Mesenchymal stem cell (in vitro differentiated cells and primary cell): ENCODE results near the gene HRH1.

ENCODE experiments used
- DNase-seq: peaks from one replicate; pipeline ENCODE4 v3.0.0-alpha.2; 2013
- H2AFZ ChIP-seq: one replicate; pipeline ENCODE4 v1.6.1; 2013; ENCODE audit warnings: low read depth, mild to moderate bottlenecking, control low read depth, inconsistent platforms, low read length, moderate library complexity
- H2AK5ac ChIP-seq: 2 replicates; pipeline ENCODE4 v1.6.1; 2013; ENCODE audit warnings: low read length, moderate library complexity, mild to moderate bottlenecking, inconsistent platforms; ENCODE audit not compliant: severe bottlenecking
- H2BK120ac ChIP-seq: one replicate; pipeline ENCODE4 v1.6.1; 2013; ENCODE audit warnings: low read depth, mild to moderate bottlenecking, inconsistent platforms, low read length, moderate library complexity
- H2BK12ac ChIP-seq, 2 experiments: one replicate each; pipeline ENCODE4 v1.6.1; 2013; ENCODE audit warnings: inconsistent platforms in 2 of 2, low read length in 2 of 2, mild to moderate bottlenecking in 2 of 2, moderate library complexity in 2 of 2, control low read depth in 1 of 2
- H2BK15ac ChIP-seq: one replicate; pipeline ENCODE4 v1.6.1; 2013; ENCODE audit warnings: mild to moderate bottlenecking, low read depth, inconsistent platforms; ENCODE audit not compliant: poor library complexity, severe bottlenecking
- H2BK5ac ChIP-seq: 2 replicates; pipeline ENCODE4 v1.6.1; 2013; ENCODE audit warnings: low read depth, mild to moderate bottlenecking, low read length, control low read depth, inconsistent platforms; ENCODE audit not compliant: poor library complexity, severe bottlenecking
- H3K14ac ChIP-seq, 2 experiments: one replicate each; pipeline ENCODE4 v1.6.1; 2013; ENCODE audit warnings: inconsistent platforms in 2 of 2, low read length in 2 of 2, control low read depth in 1 of 2, mild to moderate bottlenecking in 1 of 2, moderate library complexity in 1 of 2
- H3K18ac ChIP-seq, 2 experiments: one replicate each; pipeline ENCODE4 v1.6.1; 2013; ENCODE audit warnings: inconsistent platforms in 2 of 2, low read length in 2 of 2, control low read depth in 1 of 2, low read depth in 1 of 2, mild to moderate bottlenecking in 1 of 2
- H3K23ac ChIP-seq, 2 experiments: one replicate each; pipeline ENCODE4 v1.6.1; 2013; ENCODE audit warnings: inconsistent platforms in 2 of 2, low read length in 2 of 2, mild to moderate bottlenecking in 2 of 2, moderate library complexity in 2 of 2, control low read depth in 1 of 2
- H3K27ac ChIP-seq: 2 replicates; pipeline ENCODE4 v1.5.1; 2013; ENCODE audit warnings: mild to moderate bottlenecking, moderate library complexity, low read length, control low read depth, inconsistent platforms; ENCODE audit not compliant: poor library complexity, severe bottlenecking
- H3K27me3 ChIP-seq, 2 experiments: 2 replicates each; pipeline versions ENCODE4 v1.6.1 to v1.7.0; 2013; ENCODE audit warnings: low read length in 2 of 2, mild to moderate bottlenecking in 2 of 2, moderate library complexity in 2 of 2, control low read depth in 1 of 2, inconsistent platforms in 1 of 2; ENCODE audit not compliant: control insufficient read depth in 1 of 2, insufficient read depth in 1 of 2
- H3K36me3 ChIP-seq, 2 experiments: 2 replicates each; pipeline versions ENCODE4 v1.6.1 to v1.7.0; 2013; ENCODE audit warnings: low read length in 2 of 2, control low read depth in 1 of 2, inconsistent platforms in 1 of 2, low read depth in 1 of 2, mild to moderate bottlenecking in 1 of 2; ENCODE audit not compliant: insufficient read depth in 2 of 2, control insufficient read depth in 1 of 2
- H3K4ac ChIP-seq, 2 experiments: one replicate each; pipeline ENCODE4 v1.6.1; 2013; ENCODE audit warnings: inconsistent platforms in 2 of 2, low read length in 2 of 2, mild to moderate bottlenecking in 2 of 2, moderate library complexity in 2 of 2, control low read depth in 1 of 2, low read depth in 1 of 2
- H3K4me1 ChIP-seq: 2 replicates; pipeline ENCODE4 v1.6.1; 2013; ENCODE audit warnings: low read depth, low read length, control low read depth; ENCODE audit not compliant: control insufficient read depth, insufficient read depth
- H3K4me2 ChIP-seq: 2 replicates; pipeline ENCODE4 v1.6.1; 2013; ENCODE audit warnings: low read length, mild to moderate bottlenecking, inconsistent platforms; ENCODE audit not compliant: poor library complexity, severe bottlenecking
- H3K4me3 ChIP-seq, 2 experiments: 2 replicates each; pipeline versions ENCODE4 v1.5.1 to v1.7.0; 2013; ENCODE audit warnings: low read length in 2 of 2, mild to moderate bottlenecking in 2 of 2, control low read depth in 1 of 2, low read depth in 1 of 2; ENCODE audit not compliant: insufficient read depth in 1 of 2
- H3K79me1 ChIP-seq: replicated peaks from 2 replicates; pipeline ENCODE4 v1.6.1; 2013; ENCODE audit warnings: mild to moderate bottlenecking, control low read depth, low read length, inconsistent platforms; ENCODE audit not compliant: poor library complexity, severe bottlenecking
- H3K9ac ChIP-seq: 2 replicates; pipeline ENCODE4 v1.7.0; 2013; ENCODE audit warnings: mild to moderate bottlenecking, low read length, moderate library complexity
- H3K9me3 ChIP-seq: 2 replicates; pipeline ENCODE4 v1.7.0; 2013; ENCODE audit warnings: mild to moderate bottlenecking, low read length; ENCODE audit not compliant: control insufficient read depth
- H4K8ac ChIP-seq: one replicate; pipeline ENCODE4 v1.6.1; 2013; ENCODE audit warnings: inconsistent platforms, mild to moderate bottlenecking, low read length, moderate library complexity
- H4K91ac ChIP-seq: one replicate; pipeline ENCODE4 v1.6.1; 2013; ENCODE audit warnings: mild to moderate bottlenecking, low read length, inconsistent platforms
- WGBS: methylation state at CpG from one replicate; pipeline ENCODE4 v1.1.7; 2013; ENCODE audit warnings: mixed read lengths; 5-methylcytosine and 5-hydroxymethylcytosine counted together

Gene HRH1

GRCh38 chr3:11170052-11170770 is 15.9 kb downstream of the HRH1 start:
- Histone ChIP-seq H3K4ac (peak overlapping the region; percentile 19 to 49), H2BK15ac (no peak overlapping the region), H4K8ac (peak overlapping the region; percentile 35), H3K27ac (no peak overlapping the region), H3K4me2 (no peak overlapping the region), H3K9me3 (no peaks in the 10 kb centered on the region), H3K27me3 (no peaks in the 10 kb centered on the region), H3K79me1 (peaks cover 27% of the 10 kb centered on the region), H2BK5ac (no peak overlapping the region), H3K4me3 (no peak overlapping the region), H3K14ac (no peak overlapping the region), H2BK120ac (no peak overlapping the region), H3K36me3 (peaks cover 15 to 29% of the 10 kb centered on the region in 2 experiments), H3K9ac (no peak overlapping the region), H2BK12ac (peak overlapping the region in 1 of 2 experiments; percentile 23), H4K91ac (no peak overlapping the region), H2AK5ac (no peak overlapping the region), H3K18ac (peak overlapping the region; percentile 57 to 63), H3K23ac (no peak overlapping the region), H2AFZ (no peak overlapping the region), H3K4me1 (peaks cover 12% of the 10 kb centered on the region)
- DNase-seq = peak; percentile 65
- 62% methylated on average over 21 of the region's 21 CpGs for WGBS

GRCh38 chr3:11172096-11172690 is 17.9 kb downstream of the HRH1 start:
- Histone ChIP-seq H3K23ac (no peak overlapping the region), H3K79me1 (peaks cover 24% of the 10 kb centered on the region), H3K4ac (no peak overlapping the region), H2AFZ (no peak overlapping the region), H4K91ac (no peak overlapping the region), H2BK12ac (no peak overlapping the region), H2BK120ac (no peak overlapping the region), H3K27me3 (no peaks in the 10 kb centered on the region), H4K8ac (no peak overlapping the region), H3K36me3 (peaks cover 9 to 16% of the 10 kb centered on the region in 2 experiments), H2AK5ac (no peak overlapping the region), H3K18ac (no peak overlapping the region), H3K4me2 (no peak overlapping the region), H3K14ac (no peak overlapping the region), H3K4me3 (no peak overlapping the region), H3K9me3 (no peaks in the 10 kb centered on the region), H2BK15ac (peak overlapping the region; percentile 0), H3K9ac (no peak overlapping the region), H2BK5ac (no peak overlapping the region), H3K4me1 (peaks cover 12% of the 10 kb centered on the region), H3K27ac (no peak overlapping the region)
- DNase-seq = no peak
- 80% methylated on average over 4 of the region's 4 CpGs for WGBS

- Histone ChIP-seq H3K9ac (no peak overlapping the region), H3K9me3 (no peaks in the 10 kb centered on the region), H3K4me2 (no peak overlapping the region), H3K27me3 (no peaks in the 10 kb centered on the region), H3K79me1 (peaks cover 20% of the 10 kb centered on the region), H2BK5ac (no peak overlapping the region), H3K36me3 (peaks cover 11 to 17% of the 10 kb centered on the region in 2 experiments), H3K4ac (no peak overlapping the region), H3K4me3 (no peak overlapping the region), H3K4me1 (peaks cover 8% of the 10 kb centered on the region), H3K14ac (no peak overlapping the region), H4K8ac (no peak overlapping the region), H2AFZ (no peak overlapping the region), H3K18ac (no peak overlapping the region), H3K27ac (no peak overlapping the region), H3K23ac (no peak overlapping the region), H4K91ac (no peak overlapping the region), H2BK120ac (no peak overlapping the region), H2AK5ac (no peak overlapping the region), H2BK15ac (peak overlapping the region; percentile 12), H2BK12ac (no peak overlapping the region)
- 96% methylated on average over 3 of the region's 4 CpGs for WGBS
- DNase-seq = no peak
Measured at GRCh38 chr3:11173828-11174465, 19.7 kb downstream of the HRH1 start.

- no peak overlapping the region for H3K4me2 ChIP-seq
- no peak overlapping the region for H2AFZ ChIP-seq
- peaks cover 26% of the 10 kb centered on the region for H3K79me1 ChIP-seq
- H2BK5ac ChIP-seq = no peak overlapping the region
- H3K27ac ChIP-seq = no peak overlapping the region
- no peaks in the 10 kb centered on the region for H3K9me3 ChIP-seq
- H4K91ac ChIP-seq = no peak overlapping the region
- H3K14ac ChIP-seq = no peak overlapping the region
- H4K8ac ChIP-seq = no peak overlapping the region
- H2BK120ac ChIP-seq = no peak overlapping the region
- H3K4me3 ChIP-seq = no peak overlapping the region
- H3K18ac ChIP-seq = no peak overlapping the region
- peaks cover 6% of the 10 kb centered on the region for H3K4me1 ChIP-seq
- DNase-seq = no peak
- H3K9ac ChIP-seq = no peak overlapping the region
- no peak overlapping the region for H3K23ac ChIP-seq
- no peaks in the 10 kb centered on the region for H3K27me3 ChIP-seq
- no peak overlapping the region for H2BK15ac ChIP-seq
- 93% methylated on average over 8 of the region's 8 CpGs for WGBS
- H2BK12ac ChIP-seq = no peak overlapping the region
- H2AK5ac ChIP-seq = no peak overlapping the region
- H3K4ac ChIP-seq = no peak overlapping the region
- peaks cover 11 to 13% of the 10 kb centered on the region in 2 experiments for H3K36me3 ChIP-seq
Measured at GRCh38 chr3:11178421-11178820, 24.1 kb downstream of the HRH1 start.
